ENCODE data around the gene MPV17L2. TPM values are rescaled to one million over a fixed set of nuclear protein-coding genes. Genes with fewer than 3 reads are reported as not detected.

MPV17L2 gene
- total RNA-seq, 3 donors from 2014 or later: 24.3 to 41.3 (median 37.1) TPM

- TF ChIP-seq POLR2AphosphoS5 (IDR thresholded peaks at IDR 0.05) (no peak), POLR2A (IDR thresholded peaks at IDR 0.05) (no peak), CTCF (IDR thresholded peaks at IDR 0.05) (no peak)
- Histone ChIP-seq H3K36me3 (no peaks in the 10 kb centered on the region), H3K27me3 (peaks cover 10 to 69% of the 10 kb centered on the region in 2 donors), H3K27ac (peak within 1 kb of the TSS in 1 of 2 donors; percentile 20), H3K4me1 (peaks cover 0 to 5% of the 10 kb centered on the region in 2 donors), H3K4me3 (peak within 1 kb of the TSS in 1 of 3 donors; percentile 32), H3K9me3 (no peaks in the 10 kb centered on the region)
- intact Hi-C loops (cut with DNase I; ENCODE audit: low total_unique reads): loop anchor here (2.0 kb wide), 1 partner anchor 45 kb away; no protein-coding TSS in a partner anchor
- no peak for DNase-seq (ENCODE audit: low spot score in 2 of 2)
These were observed 32.9 kb downstream of the MPV17L2 start, which contains the start of gene PDE4C for GRCh38 chr19:18225702-18226468. Gene PDE4C, minus strand, starts transcription at chr19:18226438. Its CDS starts 23 bp downstream, at chr19:18226415.

- DNase-seq (ENCODE audit: low spot score in 2 of 2): no peak
- H3K27me3 ChIP-seq: peaks cover 8 to 70% of the 10 kb centered on the region in 2 donors
- H3K4me1 ChIP-seq: peaks cover 0 to 5% of the 10 kb centered on the region in 2 donors
- no peaks in the 10 kb centered on the region for H3K36me3 ChIP-seq
- no peak overlapping the region for H3K27ac ChIP-seq
- H3K9me3 ChIP-seq: no peaks in the 10 kb centered on the region
- intact Hi-C loops (cut with DNase I; ENCODE audit: low total_unique reads): no loop called here
- no peak for TF ChIP-seq POLR2AphosphoS5 (IDR thresholded peaks at IDR 0.05)
- no peak for TF ChIP-seq POLR2A (IDR thresholded peaks at IDR 0.05)
- TF ChIP-seq CTCF (IDR thresholded peaks at IDR 0.05): no peak
- no peak overlapping the region for H3K4me3 ChIP-seq
These were observed 34.1 kb downstream of the MPV17L2 start for GRCh38 chr19:18226956-18227780.

GRCh38 chr19:18227781-18228271 lies 34.8 kb downstream of the MPV17L2 start:
- intact Hi-C loops (cut with DNase I; ENCODE audit: low total_unique reads): no loop called here
- DNase-seq (ENCODE audit: low spot score in 2 of 2): no peak
- TF ChIP-seq POLR2AphosphoS5 (IDR thresholded peaks at IDR 0.05): no peak
- H3K36me3 ChIP-seq: no peaks in the 10 kb centered on the region
- H3K4me3 ChIP-seq: no peak overlapping the region
- H3K9me3 ChIP-seq: peaks cover 1 to 2% of the 10 kb centered on the region in 2 donors
- H3K27me3 ChIP-seq: peaks cover 11 to 75% of the 10 kb centered on the region in 2 donors
- peaks cover 0 to 5% of the 10 kb centered on the region in 2 donors for H3K4me1 ChIP-seq
- no peak overlapping the region for H3K27ac ChIP-seq

GRCh38 chr19:18229474-18229873 lies 36.5 kb downstream of the MPV17L2 start:
- no peaks in the 10 kb centered on the region for H3K36me3 ChIP-seq
- intact Hi-C loops (cut with DNase I; ENCODE audit: low total_unique reads): no loop called here
- DNase-seq (ENCODE audit: low spot score in 2 of 2): no peak
- peaks cover 10 to 11% of the 10 kb centered on the region in 2 donors for H3K9me3 ChIP-seq
- H3K27ac ChIP-seq: no peak overlapping the region
- H3K4me1 ChIP-seq: peaks cover 0 to 5% of the 10 kb centered on the region in 2 donors
- H3K27me3 ChIP-seq: peaks cover 21 to 91% of the 10 kb centered on the region in 2 donors
- H3K4me3 ChIP-seq: no peak overlapping the region
- TF ChIP-seq CTCF (IDR thresholded peaks at IDR 0.05) (peak in 1 of 3 donors; percentile 11), POLR2A (IDR thresholded peaks at IDR 0.05) (no peak), POLR2AphosphoS5 (IDR thresholded peaks at IDR 0.05) (no peak)

GRCh38 chr19:18229915-18230314 lies 36.9 kb downstream of the MPV17L2 start:
- H3K27ac ChIP-seq: no peak overlapping the region
- peaks cover 0 to 2% of the 10 kb centered on the region in 2 donors for H3K4me1 ChIP-seq
- DNase-seq (ENCODE audit: low spot score in 2 of 2): no peak
- H3K9me3 ChIP-seq: peaks cover 10 to 11% of the 10 kb centered on the region in 2 donors
- no peak overlapping the region for H3K4me3 ChIP-seq
- no peaks in the 10 kb centered on the region for H3K36me3 ChIP-seq
- peaks cover 21 to 92% of the 10 kb centered on the region in 2 donors for H3K27me3 ChIP-seq
- no peak for TF ChIP-seq CTCF (IDR thresholded peaks at IDR 0.05)
- TF ChIP-seq POLR2A (IDR thresholded peaks at IDR 0.05): no peak
- no peak for TF ChIP-seq POLR2AphosphoS5 (IDR thresholded peaks at IDR 0.05)
- intact Hi-C loops (cut with DNase I; ENCODE audit: low total_unique reads): no loop called here

All from breast epithelium (tissue), 4 donors.